CD4-positive, alpha-beta T cell treated with Interleukin-2 at 100 ng/mL for 4 hours (primary cell): ENCODE results near the gene TLR5.

Experiments used
- DNase-seq: peaks from one replicate; pipeline ENCODE4 v3.0.0-alpha.2; 2020; ENCODE audit warnings: low spot score

TLR5 gene

DNA sequence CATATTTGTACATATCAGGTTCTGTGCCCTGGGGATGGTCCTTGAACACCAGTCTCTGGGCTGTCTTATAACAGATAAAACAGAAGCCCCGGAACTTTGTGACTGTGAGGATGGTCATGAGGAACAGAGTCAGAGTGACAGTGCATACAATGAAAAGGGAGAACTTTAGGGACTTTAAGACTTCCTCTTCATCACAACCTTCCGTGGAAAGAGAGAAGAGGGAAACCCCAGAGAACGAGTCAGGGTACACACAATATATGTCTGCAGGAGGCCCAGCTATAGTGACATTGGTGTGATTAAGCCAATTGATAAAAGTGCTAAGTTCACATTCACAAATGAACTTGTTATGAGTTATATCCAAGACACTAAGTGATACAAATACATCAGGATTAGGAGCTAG is 32.1 kb downstream of the TLR5 start:
- DNase-seq, result no peak

DNA sequence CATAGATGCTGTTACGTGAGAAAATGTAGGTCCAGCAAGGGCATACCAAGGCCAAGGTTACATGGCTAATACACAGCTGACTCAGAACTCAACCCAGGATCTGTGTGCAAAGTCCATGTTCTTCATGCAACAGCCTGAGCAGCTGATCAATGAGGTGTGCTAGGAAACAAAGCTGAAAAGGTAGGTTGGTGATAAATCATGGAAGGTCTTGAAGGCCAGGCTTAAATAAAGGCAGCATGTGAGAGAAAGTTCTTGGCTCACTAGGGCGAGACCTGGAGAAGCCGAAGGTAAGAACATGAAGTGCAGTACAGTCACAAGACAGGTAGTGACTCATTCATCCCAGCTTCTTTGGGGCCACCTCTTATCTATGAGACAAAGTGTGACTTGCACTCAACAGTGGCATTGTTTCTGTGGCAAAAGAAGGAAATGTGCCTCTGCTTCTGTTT is 33.4 kb downstream of the TLR5 start:
- DNase-seq, result no peak

DNA sequence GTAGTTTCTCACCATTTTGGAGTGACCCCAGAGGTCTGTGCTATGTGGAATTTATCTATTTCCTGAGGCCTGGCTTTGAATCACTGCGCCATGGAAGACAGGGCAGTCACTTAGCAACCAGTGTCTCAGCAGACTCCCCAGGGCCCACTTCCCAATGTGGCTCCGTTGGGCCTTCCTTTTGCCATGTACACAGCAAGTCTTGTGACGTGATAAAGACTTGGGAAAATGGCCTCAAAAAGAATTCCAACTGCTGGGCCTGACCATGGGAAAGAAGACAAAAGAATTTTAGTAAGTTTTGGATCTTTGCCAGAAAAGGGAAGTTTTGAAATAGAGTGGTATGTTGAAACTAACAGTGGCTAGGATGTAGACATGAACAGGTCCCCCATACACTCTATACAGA is 36.2 kb downstream of the TLR5 start:
- no peak for DNase-seq

DNA sequence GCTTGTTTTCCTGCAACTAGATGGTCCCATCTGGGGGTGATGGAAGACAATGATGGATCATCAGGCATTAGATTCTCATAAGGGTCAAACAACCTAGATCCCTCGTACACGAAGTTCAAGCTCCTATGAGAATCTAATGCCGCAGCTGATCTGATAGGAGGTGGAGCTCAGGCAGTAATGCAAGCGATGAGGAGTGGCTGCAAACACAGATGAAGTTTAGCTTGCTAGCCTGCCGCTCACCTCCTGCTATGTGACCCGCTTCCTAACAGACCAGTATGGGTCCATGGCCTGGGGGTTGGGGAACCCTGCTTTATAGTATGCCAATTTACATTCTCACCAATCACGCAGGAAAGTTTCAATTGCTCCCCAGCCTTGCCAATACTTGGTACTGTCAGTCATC is 37.5 kb downstream of the TLR5 start:
- DNase-seq, result no peak

DNA sequence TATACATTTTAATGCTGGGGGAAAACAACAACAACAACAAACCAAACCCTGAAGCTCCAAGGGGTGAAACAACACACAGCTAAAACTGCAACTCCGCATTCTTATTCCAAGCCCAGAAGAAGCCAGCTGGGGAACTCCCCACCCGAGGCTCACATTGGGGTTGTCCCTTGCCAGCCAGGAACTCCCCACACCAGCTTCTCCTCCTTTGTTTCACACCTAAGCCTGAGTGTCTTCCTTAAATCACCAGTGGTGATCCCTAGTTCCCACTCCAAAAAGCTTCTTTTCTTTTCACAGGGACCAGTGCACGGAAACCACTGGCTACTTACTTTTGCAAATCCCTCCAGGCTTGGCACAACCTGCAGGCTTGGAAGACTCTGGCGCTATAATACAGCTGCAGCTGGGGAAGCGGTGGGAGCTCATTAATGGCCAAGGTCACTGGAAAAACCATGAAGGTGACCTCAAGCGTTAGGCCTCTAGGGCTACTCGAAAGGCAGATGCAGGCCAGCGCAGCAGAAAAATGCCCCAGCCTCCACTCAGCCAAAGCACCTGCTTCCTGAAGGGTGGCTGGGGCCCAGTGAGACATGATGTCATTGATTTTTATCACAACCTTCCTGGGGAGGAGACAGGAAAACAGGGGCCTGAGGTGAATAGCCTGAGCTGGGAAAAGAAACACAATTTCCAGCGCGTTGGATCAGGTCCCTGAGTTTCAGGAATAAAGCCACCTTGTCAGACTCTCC is 40.1 kb downstream of the TLR5 start:
- no peak for DNase-seq

DNA sequence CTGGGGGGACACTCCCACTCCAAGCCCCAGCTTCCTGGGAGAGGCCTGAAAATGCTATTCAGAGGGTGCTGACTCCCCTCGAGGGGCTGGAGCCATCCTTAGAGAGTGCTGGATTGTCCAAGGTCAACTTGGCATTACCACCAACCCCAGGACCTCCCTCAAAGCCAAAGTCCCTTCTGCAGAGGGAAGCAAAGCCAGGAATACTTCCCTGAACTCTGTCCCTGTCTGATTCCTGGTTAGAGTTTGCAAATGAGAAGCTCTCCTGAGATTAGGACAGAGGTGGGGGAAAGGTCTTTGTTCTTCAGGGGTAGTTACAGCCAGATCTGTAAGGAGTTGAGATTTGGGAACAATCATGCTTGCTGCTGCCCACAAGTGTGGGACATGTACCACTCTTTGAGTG is 45.3 kb downstream of the TLR5 start:
- DNase-seq, result no peak

DNA sequence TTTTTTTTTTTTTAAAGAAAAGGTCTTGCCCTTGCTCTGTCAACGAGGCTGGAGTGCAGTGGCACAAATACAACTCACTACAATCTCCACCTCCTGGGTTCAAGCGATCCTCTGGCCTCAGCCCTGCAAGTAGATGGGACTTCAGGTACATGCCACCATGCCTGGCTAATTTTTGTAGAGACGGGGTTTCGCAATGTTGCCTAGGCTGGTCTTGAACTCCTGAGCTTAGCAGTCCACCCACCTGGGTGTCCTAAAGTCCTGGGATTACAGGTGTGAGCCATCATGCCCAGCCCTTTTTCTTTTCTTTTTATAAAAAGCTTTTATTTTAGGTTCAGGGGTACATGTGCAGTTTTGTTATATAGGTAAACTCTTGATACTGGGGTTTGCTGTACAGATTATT is 47.2 kb downstream of the TLR5 start:
- DNase-seq, result no peak

DNA sequence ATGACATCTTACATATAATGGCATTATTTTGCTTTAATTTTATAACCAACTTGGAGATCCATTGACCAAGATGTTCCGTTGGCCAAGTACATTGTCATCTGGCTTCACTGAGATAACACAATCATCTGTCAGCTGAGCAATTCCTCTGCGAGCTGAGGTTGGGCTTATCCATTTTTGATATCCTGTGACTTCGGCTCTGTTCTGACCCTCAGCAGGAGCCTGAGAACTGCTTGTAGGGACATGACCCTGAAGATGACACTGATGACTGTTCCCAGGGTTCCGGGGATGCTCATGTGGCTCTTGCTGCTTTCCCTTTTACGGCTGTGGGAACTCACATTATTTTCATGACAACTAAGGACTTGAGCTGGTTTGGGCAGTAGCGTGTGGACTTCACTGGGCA is 51.2 kb downstream of the TLR5 start:
- no peak for DNase-seq

DNA sequence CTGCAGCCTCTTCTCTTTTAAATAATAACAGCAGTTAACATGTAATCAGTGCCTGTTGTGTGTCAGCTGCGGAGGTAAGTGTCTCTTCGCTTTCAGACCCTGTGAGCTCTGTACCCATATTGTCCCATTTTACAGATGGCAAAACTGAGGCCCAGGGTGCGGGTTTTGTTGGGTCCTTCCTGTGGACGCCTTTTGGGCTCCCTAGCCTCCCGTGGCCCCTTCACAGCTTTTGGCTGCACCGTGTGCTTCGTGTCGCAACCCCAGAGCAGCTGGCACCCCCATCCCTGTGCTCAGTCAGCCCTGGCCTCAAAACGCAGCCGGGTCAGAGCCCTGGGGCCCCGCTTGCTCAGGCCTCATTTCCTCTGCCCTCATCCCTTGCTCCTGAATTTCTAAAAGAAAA is 53.8 kb downstream of the TLR5 start:
- no peak for DNase-seq

DNA sequence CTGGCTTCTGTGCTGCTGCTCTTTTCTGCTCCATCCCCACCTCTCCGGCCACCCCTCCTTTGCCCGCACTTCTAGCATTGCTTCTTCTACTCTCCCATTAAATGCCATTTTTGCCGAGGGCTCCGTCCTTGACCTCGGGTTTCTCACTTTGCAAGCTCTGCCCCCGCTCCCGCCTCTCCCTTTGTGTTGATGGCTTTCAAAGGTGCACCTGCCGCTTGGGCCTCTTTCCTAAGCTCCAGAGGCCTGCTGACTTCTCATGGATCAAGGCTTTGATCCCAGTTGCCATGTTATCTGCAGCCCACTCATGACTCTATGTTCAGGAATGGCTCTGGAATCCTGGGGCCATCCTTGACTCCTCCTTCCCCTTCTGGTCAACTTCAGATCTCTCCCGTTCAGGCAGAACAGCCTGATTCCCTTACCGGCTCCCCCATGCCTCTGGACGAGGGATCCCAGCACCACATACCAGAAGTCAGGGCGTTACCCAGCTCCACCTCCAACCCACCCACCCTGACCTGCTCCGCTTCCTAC is 54.3 kb downstream of the TLR5 start:
- no peak for DNase-seq

DNA sequence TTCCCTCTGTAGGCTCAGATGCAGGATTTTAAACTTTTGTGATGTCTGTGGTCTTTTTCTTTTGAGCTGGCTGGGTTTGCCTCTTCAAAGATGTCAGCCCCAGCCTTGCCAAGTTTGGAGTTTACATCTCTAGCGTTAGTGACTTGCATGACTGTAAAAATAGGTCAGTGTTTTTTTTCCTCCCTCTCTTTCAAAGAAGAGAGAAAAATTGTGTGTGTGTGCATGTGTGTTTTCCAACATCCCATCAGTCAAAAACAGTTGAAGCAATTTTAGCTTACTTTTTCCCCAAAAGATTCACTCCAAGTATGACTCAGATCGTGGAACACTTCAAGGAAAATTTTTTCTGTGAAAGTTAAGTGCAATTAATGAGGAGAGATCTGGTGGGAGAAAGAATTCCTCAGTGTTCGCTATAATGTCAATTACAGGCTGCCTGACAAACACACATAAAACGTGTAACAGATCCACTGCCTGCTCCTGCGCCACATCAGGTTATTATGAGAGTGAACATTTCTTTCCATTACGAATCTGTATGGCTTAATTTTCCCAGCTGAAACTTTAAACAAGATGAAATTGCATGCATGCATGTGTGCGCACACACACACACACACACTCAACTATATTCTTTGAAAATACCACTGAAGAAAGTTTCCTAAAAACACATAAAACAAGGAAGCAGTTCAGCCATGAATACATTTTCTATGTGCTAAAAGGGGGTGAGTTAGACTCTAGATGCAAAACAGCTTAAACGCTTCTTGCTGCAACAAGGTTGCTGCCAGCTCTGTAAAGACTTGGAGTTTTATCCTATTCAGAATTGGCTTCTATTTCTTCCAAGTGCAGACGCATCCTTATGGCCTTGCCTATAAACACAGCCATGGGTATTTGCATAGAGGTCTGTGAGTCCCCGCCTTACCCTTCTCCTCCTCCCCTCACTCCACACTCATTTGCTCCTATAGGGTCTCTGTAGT is 55.5 kb downstream of the TLR5 start:
- DNase-seq, result no peak

DNA sequence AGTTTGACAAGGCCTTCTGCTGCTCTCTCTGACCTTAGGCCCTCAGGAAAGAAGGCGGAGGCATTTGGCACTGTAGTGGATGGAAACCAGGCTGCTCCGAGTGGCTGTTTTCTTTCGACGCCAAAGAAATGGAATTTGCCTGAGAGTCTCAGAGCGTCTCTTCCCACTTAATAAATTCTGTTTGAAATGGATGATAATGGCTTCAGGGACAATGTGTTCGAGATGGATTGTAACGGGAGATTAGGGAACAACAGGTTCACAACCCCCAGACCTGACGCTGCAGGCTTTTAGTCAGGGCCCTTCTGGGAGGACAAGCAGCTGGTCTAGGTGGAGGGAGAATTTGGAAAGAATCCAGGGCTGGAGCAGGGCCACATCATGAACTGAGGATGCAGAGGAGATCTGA is 58.6 kb downstream of the TLR5 start:
- DNase-seq, result no peak

DNA sequence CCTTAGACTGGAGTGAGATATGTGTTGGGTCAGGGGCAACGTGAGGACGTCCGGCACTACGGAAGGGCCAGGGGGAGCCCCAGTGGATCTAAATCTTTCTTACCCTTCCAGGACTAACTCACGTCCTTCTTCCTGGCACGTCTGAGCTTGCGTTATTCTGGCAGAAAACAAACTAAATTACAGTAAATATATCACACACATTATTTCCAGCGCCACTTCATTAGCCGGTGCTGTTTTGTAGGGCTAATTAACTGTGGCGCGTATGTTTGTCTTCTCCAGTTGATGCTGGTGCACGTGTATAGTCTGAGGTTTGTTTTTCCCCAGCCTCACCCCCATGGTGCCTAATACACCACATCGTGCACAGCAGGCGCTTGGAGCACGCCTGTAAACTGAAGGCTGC is 59.2 kb downstream of the TLR5 start:
- DNase-seq, result no peak

DNA sequence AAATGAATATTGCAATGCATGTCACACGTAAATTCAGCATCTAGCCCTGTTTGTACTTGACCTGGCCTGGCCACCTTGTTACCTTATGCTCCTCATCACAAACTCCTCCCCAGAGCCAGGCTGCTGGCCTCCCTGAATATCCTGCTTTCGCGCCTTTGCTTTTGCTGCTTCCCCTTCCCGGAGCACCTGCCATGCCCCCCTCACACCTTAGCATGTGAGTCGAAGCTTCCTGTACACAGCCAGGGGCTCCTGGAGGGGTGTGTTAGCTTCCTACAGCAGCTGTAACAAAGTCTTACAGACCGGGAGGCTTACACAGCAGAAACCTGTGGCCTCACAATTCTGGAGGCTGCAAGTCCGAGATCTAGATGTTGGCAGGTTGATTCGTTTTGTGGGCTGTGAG is 60.1 kb downstream of the TLR5 start:
- DNase-seq, result no peak

DNA sequence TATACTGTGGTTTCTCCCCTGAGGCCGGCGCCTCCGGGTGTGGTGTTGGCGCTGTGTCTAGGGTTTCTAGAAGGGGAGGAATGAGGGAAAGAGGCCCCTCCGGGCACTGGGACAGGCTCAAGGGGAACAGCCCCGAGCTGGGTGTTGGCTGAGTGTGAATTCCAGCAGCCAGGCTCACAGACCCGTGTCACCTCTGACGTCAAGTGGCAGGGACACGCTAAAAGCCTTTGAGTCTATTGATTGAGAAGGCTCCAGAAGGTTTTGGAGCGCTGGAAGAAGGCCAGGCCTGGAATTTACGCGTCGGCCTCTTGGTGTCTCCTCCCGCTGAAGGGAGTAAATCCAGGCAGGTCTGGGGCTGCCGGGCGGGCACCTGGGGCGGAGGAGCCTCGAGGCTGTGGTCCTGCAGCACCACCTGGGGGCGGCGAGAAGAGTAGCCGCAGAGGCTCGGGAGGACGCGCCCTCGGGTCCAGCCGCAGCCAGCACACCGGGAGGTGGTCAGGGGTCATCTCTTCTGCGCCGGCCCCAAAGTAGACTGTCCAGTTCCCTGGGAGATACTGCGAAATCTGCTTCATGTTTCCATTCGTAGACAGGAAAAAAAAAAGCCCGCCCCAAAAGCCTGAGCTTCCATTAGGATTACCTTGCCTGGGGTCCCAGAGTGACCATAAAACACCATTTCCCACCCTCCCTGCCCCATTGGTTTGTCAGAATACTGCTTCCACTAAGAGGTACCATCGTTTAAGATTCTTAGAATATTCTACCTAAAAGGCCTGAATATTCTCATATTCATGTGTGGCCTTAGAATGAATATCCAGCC is 61.7 kb downstream of the TLR5 start:
- DNase-seq, result peak; percentile 63

DNA sequence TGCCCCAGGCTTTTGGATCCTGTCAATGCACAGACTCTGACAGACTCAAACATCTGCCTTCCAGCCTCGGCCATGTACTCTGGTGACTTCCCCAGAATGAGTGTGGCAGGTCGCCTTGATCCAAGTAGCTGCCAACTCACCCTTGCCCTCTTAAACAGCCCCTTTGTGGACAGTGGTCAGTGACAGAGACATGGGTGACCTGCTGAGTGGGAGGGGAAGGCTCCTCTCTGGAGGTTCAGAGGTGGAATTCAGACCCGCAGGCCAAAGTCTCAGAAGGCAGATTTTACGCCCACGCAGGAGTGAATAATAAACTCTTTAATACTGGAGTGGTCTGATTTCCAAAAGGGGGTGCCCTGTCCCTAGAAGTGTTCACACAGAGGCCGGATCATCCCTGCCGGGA is 63.5 kb downstream of the TLR5 start:
- DNase-seq, result no peak

DNA sequence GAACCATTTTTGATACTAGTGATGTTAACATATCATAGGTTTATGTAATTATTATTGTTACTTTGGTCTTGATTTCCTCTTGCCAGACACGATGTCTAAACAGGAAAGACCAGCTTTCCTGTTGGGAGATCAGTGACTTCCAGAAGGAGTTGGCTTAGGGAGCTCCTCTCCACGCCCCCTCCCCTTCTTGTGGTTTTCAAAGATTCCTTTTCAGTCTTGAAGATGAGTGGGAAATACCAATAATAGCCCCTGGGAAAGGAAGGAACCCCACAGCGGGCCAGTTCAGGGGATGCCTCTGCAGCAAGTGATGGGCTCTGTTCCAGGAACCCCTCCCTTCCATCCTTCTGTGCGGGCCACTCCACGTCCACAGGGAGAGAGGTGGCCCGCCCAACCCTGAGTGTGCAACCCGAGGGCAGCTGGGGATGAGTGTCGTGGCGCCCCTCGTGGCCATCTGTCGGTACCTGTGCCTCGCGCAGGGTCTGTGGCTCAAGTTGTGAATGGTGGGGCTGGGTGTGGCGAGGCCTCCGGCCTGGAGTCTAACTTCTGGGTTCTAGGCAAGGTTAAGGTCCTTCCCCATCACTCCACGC is 65.7 kb downstream of the TLR5 start:
- DNase-seq, result no peak

DNA sequence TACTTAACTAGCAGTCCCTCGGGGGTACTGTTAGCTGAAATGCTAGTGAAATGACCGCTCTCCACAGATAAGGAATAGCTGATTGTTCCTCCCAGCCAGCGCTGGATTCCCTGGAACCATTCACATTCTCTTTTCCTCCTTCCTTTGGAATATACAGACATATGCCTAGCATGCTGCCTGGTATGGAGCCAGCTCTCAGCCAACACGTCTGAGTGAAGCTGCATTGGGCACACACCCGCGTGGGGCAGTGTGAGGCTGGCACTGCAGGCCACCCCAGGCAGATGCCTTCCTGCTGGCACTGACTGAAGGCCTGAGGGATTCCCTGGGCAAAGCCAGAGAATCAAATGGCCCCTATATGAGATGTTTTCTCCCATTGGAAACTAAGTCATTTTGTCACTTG is 66.7 kb downstream of the TLR5 start:
- no peak for DNase-seq

DNA sequence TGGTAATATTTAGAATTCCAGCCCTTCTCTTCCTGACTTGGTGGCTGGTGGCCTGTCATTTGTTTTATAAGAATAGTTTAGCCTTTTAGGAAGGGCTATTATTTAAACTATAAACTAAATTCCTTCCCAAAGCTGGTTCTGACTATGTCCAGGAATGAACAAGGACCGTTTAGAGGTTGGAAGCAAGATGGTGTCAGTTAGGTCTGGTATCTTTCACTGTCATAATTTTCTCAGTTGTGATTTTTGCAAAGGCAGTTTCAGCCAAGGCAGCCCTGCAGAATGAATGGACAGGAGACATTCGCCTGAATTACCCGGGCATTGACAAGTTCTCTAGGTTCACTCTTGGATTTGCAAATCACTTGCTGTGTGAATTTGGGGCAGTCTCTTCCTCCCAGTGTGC is 67.2 kb downstream of the TLR5 start:
- no peak for DNase-seq

DNA sequence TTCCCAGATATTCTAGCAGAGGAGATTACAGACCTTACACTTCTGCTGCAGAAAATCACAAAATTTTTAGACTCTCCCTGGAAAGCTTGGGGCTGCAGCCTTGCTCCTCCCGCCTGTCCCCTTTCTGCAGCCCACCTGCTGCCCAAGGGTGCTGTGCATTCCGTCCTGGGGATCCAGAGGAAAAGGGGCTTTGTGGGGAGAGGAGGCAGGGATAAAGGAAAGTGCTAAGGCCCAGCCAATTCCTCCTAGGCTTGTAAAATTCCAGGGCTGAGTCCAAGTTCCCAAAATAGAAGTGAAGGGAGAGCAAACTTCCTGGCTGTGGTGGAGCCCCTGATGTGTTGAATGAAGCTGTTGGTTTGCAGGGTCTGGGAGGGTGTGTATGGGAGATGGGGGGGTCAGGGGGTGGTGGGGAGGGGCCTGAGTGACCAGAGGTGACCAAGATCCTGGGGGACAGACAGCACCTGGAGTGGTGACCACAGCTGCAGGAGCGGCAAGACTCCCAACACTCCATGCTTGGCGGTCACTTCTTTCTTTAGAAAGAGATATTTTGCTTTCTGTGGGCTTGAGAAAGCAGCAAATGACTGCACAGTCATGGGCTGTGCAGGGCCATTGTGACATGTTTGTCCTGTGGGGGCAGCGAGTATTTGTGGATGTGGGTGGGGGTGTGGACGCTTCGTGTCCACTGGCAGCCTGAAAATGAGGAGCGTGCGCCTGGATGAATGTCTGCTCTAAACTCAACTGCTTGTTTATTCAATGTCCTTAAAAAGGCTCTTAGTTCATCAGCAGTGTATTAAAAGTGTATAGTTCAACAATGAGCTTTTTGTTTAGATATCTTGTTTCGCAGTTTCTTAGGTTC is 68.4 kb downstream of the TLR5 start:
- DNase-seq, result no peak
